IMR-90 (cell line): ENCODE data around the gene TCERG1L. TPM values are rescaled to one million over a fixed set of nuclear protein-coding genes. Genes with fewer than 3 reads are reported as not detected.

ENCODE experiments used
- ATAC-seq: fragments of 200-7000 bp; cut with Tn5 transposase; 2 replicates; pipeline ENCODE4 v1.9.1; 2020; ENCODE audit warnings: low read depth, mild to moderate bottlenecking, moderate library complexity
- BruUV-seq: library from RNA; stranded (reverse); fragments of 400-500 nt; replicated peaks from 2 replicates; lab custom pipeline; 2021; lab: Mats Ljungman, UMichigan
- CTCF ChIA-PET: fragments of 300-600 bp; formaldehyde crosslinking; extraction: SDS; loops from one replicate; lab custom pipeline; 2021; ENCODE audit warnings: antibody characterized with exemption; lab: Yijun Ruan, JAX
- POLR2A ChIA-PET: fragments of 300-600 bp; sonication (Branson Sonifier 250); formaldehyde crosslinking; loops from one replicate; lab custom pipeline; 2022; ENCODE audit warnings: antibody characterized with exemption; ENCODE audit not compliant: unreplicated experiment; lab: Charles Lee
- DNase-seq: peaks from one replicate; pipeline ENCODE4 v3.0.0; 2013
- H2AFZ ChIP-seq: replicated peaks from 2 replicates; pipeline ENCODE3; 2013; ENCODE audit warnings: low read length, mild to moderate bottlenecking; ENCODE audit not compliant: poor library complexity
- H2AK5ac ChIP-seq: 2 replicates; pipeline ENCODE4 v1.6.1; 2013; ENCODE audit warnings: low read depth, low read length, inconsistent platforms
- H2AK9ac ChIP-seq: replicated peaks from 2 replicates; pipeline ENCODE3; 2013; ENCODE audit warnings: mild to moderate bottlenecking, low read depth, low read length, moderate library complexity; ENCODE audit not compliant: poor library complexity
- H2BK120ac ChIP-seq: 2 replicates; pipeline ENCODE4 v1.6.1; 2013; ENCODE audit warnings: low read depth, low read length, inconsistent platforms
- H2BK15ac ChIP-seq: 3 replicates; pipeline ENCODE4 v1.6.1; 2013; ENCODE audit warnings: low read depth, low read length, inconsistent platforms
- H2BK20ac ChIP-seq: 2 replicates; pipeline ENCODE4 v1.6.1; 2013; ENCODE audit warnings: low read depth, mild to moderate bottlenecking, inconsistent platforms, low read length, moderate library complexity
- H2BK5ac ChIP-seq: 2 replicates; pipeline ENCODE4 v1.6.1; 2013; ENCODE audit warnings: mild to moderate bottlenecking, low read depth, low read length, inconsistent platforms; ENCODE audit not compliant: poor library complexity, severe bottlenecking
- H3K14ac ChIP-seq: replicated peaks from 2 replicates; pipeline ENCODE4 v1.6.1; 2013; ENCODE audit warnings: low read depth, low read length, inconsistent platforms
- H3K18ac ChIP-seq: 2 replicates; pipeline ENCODE4 v1.6.1; 2013; ENCODE audit warnings: low read depth, low read length, control low read depth
- H3K23ac ChIP-seq: 2 replicates; pipeline ENCODE4 v1.6.1; 2013; ENCODE audit warnings: low read depth, low read length, inconsistent platforms
- H3K27ac ChIP-seq: 2 replicates; pipeline ENCODE4 v1.5.1; 2013; ENCODE audit warnings: mild to moderate bottlenecking, control low read depth, low read length; ENCODE audit not compliant: insufficient read depth
- H3K27me3 ChIP-seq: 2 replicates; pipeline ENCODE4 v1.6.1; 2013; ENCODE audit warnings: low read length; ENCODE audit not compliant: control insufficient read depth, insufficient read depth
- H3K36me3 ChIP-seq: 2 replicates; pipeline ENCODE4 v1.6.1; 2013; ENCODE audit warnings: low read length, mixed read lengths; ENCODE audit not compliant: control insufficient read depth, insufficient read depth
- H3K4ac ChIP-seq: 2 replicates; pipeline ENCODE4 v1.6.1; 2013; ENCODE audit warnings: low read depth, low read length, inconsistent platforms
- H3K4me1 ChIP-seq: 2 replicates; pipeline ENCODE4 v1.6.1; 2013; ENCODE audit warnings: low read length, mixed read lengths; ENCODE audit not compliant: control insufficient read depth, insufficient read depth
- H3K4me2 ChIP-seq: 2 replicates; pipeline ENCODE4 v1.6.1; 2013; ENCODE audit warnings: low read depth, mild to moderate bottlenecking, control low read depth, low read length, moderate library complexity
- H3K4me3 ChIP-seq: 2 replicates; pipeline ENCODE4 v1.5.1; 2013; ENCODE audit warnings: low read depth, mild to moderate bottlenecking, control low read depth, low read length, moderate library complexity; ENCODE audit not compliant: insufficient read depth
- H3K56ac ChIP-seq: 2 replicates; pipeline ENCODE4 v1.6.1; 2013; ENCODE audit warnings: low read length, inconsistent platforms; ENCODE audit not compliant: insufficient read depth; ENCODE audit errors: extremely low read depth
- H3K79me1 ChIP-seq, 2 experiments: 2 replicates each; pipeline ENCODE4 v1.6.1; 2013; ENCODE audit warnings: low read length in 2 of 2, inconsistent platforms in 1 of 2, low read depth in 1 of 2
- H3K9ac ChIP-seq: 2 replicates; pipeline ENCODE4 v1.6.1; 2013; ENCODE audit warnings: low read depth, low read length, control low read depth
- H3K9me1 ChIP-seq: 2 replicates; pipeline ENCODE4 v1.6.1; 2013; ENCODE audit warnings: low read length, inconsistent platforms; ENCODE audit not compliant: insufficient read depth
- H3K9me3 ChIP-seq: 2 replicates; pipeline ENCODE4 v1.6.1; 2013; ENCODE audit warnings: low read length; ENCODE audit not compliant: control insufficient read depth, insufficient read depth
- H4K20me1 ChIP-seq: 2 replicates; pipeline ENCODE4 v1.6.1; 2013; ENCODE audit warnings: low read length, inconsistent platforms; ENCODE audit not compliant: insufficient read depth
- H4K5ac ChIP-seq: 2 replicates; pipeline ENCODE4 v1.6.1; 2013; ENCODE audit warnings: mild to moderate bottlenecking, low read depth, low read length, control low read depth
- H4K8ac ChIP-seq, 2 experiments: 2 replicates each; pipeline ENCODE4 v1.6.1; 2013; ENCODE audit warnings: low read depth in 2 of 2, low read length in 2 of 2, control low read depth in 1 of 2, inconsistent platforms in 1 of 2
- H4K91ac ChIP-seq: 2 replicates; pipeline ENCODE4 v1.6.1; 2013; ENCODE audit warnings: low read depth, low read length, inconsistent platforms; ENCODE audit not compliant: insufficient read depth
- BHLHE40 ChIP-seq: fragments of 150-350 bp; IDR thresholded peaks from 2 replicates; pipeline ENCODE4 v1.6.1; 2016; ENCODE audit warnings: mild to moderate bottlenecking, low read depth, low read length
- CEBPB ChIP-seq: IDR thresholded peaks from 2 replicates; pipeline ENCODE4 v1.6.1; 2012; ENCODE audit warnings: low read depth, low read length, improper control_type of control experiment
- CHD1 ChIP-seq: IDR thresholded peaks from 2 replicates; pipeline ENCODE4 v1.6.1; 2012; ENCODE audit warnings: low read depth, low read length, improper control_type of control experiment
- FOS ChIP-seq: fragments of 150-350 bp; IDR thresholded peaks from 2 replicates; pipeline ENCODE4 v1.6.1; 2016; ENCODE audit warnings: low read depth, low read length
- MAFK ChIP-seq: IDR thresholded peaks from 2 replicates; pipeline ENCODE4 v1.6.1; 2012; ENCODE audit warnings: low read depth, low read length, improper control_type of control experiment
- MAZ ChIP-seq: IDR thresholded peaks from 2 replicates; pipeline ENCODE4 v1.6.1; 2012; ENCODE audit warnings: low read depth, mild to moderate bottlenecking, low read length, improper control_type of control experiment, moderate library complexity, borderline replicate concordance
- MXI1 ChIP-seq: IDR thresholded peaks from 2 replicates; pipeline ENCODE4 v1.6.1; 2012; ENCODE audit warnings: low read depth, mild to moderate bottlenecking, low read length, moderate library complexity, borderline replicate concordance
- RAD21 ChIP-seq: IDR thresholded peaks from 2 replicates; pipeline ENCODE4 v1.6.1; 2012; ENCODE audit warnings: low read length, improper control_type of control experiment
- RCOR1 ChIP-seq: IDR thresholded peaks from 2 replicates; pipeline ENCODE4 v1.6.1; 2012; ENCODE audit warnings: mild to moderate bottlenecking, low read length, improper control_type of control experiment; ENCODE audit not compliant: insufficient replicate concordance
- SMC3 ChIP-seq: fragments of 150-350 bp; IDR thresholded peaks from 2 replicates; pipeline ENCODE4 v1.6.1; 2016; ENCODE audit warnings: low read depth, mild to moderate bottlenecking, antibody characterized with exemption, low read length, moderate library complexity
- dilution Hi-C: fragments of 300-500 bp; cut with HindIII; formaldehyde crosslinking; loops from one replicate; pipeline ENCODE4 v1.14.3; 2018; ENCODE audit warnings: low sequenced_read_pairs; ENCODE audit not compliant: unreplicated experiment
- in situ Hi-C: fragments of 300-500 bp; cut with MboI; formaldehyde crosslinking; loops from 3 replicates; pipeline ENCODE4 v1.14.3; 2019; ENCODE audit warnings: low sequenced_read_pairs, inconsistent platforms, mixed read lengths
- intact Hi-C: fragments of 100-400 bp; cut with micrococcal nuclease; formaldehyde crosslinking; loops from 2 replicates; pipeline ENCODE4 v1.10.0; 2022
- polyA plus RNA-seq, 3 experiments: library from polyadenylated mRNA; depleted of rRNA; stranded (reverse); fragments of >200 nt; gene quantifications; 2 replicates each; pipeline ENCODE4 v1.2.3, GENCODE V29; 2012; ENCODE audit warnings: low replicate concordance in 1 of 3
- total RNA-seq: library from RNA; depleted of rRNA; stranded (reverse); fragments of >200 nt; gene quantifications from 2 replicates; pipeline ENCODE4 v1.2.3, GENCODE V29; 2012

Gene TCERG1L
- total and polyA plus RNA-seq, 2 of the 4 experiments (the other 2 are of a cell fraction): not detected

DNA sequence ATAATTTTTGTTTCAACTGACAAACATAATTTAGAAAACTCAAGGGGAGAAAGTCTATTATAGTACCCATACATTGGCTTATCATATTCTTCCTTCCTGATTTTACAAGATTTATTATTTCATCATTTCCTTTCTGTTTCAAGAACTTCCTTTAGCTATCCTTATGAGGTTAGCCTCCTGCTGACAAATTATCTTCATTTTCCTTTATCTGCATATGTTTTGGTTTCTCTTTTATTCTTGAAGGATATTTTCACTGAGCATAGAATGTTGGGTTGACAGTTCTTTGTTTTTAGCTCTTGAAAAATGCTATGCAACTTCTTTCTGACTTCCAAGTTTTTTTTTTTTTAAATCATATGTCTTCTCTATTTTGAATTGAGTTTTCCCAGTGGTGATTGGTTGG, 21.3 kb upstream of the TCERG1L start:
- Histone ChIP-seq H3K4ac (no peak overlapping the region), H3K36me3 (no peaks in the 10 kb centered on the region), H2BK5ac (no peak overlapping the region), H2AK9ac (no peak overlapping the region), H2BK120ac (no peak overlapping the region), H3K9me3 (peaks cover 16% of the 10 kb centered on the region), H3K27ac (no peak overlapping the region), H3K4me2 (no peak overlapping the region), H3K27me3 (no peaks in the 10 kb centered on the region), H2AFZ (no peak overlapping the region), H3K23ac (no peak overlapping the region), H3K9me1 (no peaks in the 10 kb centered on the region), H3K14ac (no peak overlapping the region), H3K56ac (no peak overlapping the region), H3K4me1 (no peaks in the 10 kb centered on the region), H4K91ac (no peak overlapping the region), H2BK15ac (no peak overlapping the region), H2AK5ac (no peak overlapping the region), H2BK20ac (no peak overlapping the region), H4K5ac (no peak overlapping the region), H3K4me3 (no peak overlapping the region), H3K9ac (no peak overlapping the region), H4K20me1 (no peaks in the 10 kb centered on the region), H3K18ac (no peak overlapping the region), H3K79me1 (no peaks in the 10 kb centered on the region), H4K8ac (no peak overlapping the region)
- intact Hi-C loops (no loop called here), in situ Hi-C loops (no loop called here), dilution Hi-C loops (no loop called here)
- POLR2A ChIA-PET: no interaction called here
- no peak for TF ChIP-seq RCOR1
- TF ChIP-seq CHD1: no peak
- no peak for TF ChIP-seq CEBPB
- no peak for TF ChIP-seq SMC3
- no peak for TF ChIP-seq RAD21
- TF ChIP-seq BHLHE40: no peak
- no peak for TF ChIP-seq FOS
- TF ChIP-seq MAZ: no peak
- no peak for TF ChIP-seq MXI1
- no peak for TF ChIP-seq MAFK
- no peak for ATAC-seq
- CTCF ChIA-PET: no interaction called here
- no TSS peak for BruUV-seq
- DNase-seq: no peak
